ENCODE measurements around the gene ARPC1B. TPM values are rescaled to one million over a fixed set of nuclear protein-coding genes. Genes with fewer than 3 reads are reported as not detected.

The ARPC1B gene
- total and polyA plus RNA-seq, 9 of the 15 experiments (the other 6 are each of a cell fraction or from before 2014, with no cell fraction given) = 6.7 to 357 (median 211) TPM

GRCh38 chr7:99325592-99326407 is 48.7 kb upstream of the ARPC1B start, which contains the start of gene ARPC1A (continued):
- TF ChIP-seq ATF6 (CRISPR knock-in tag; IDR thresholded peaks at IDR 0.05) = no peak
- TF ChIP-seq SREBF1 (IDR thresholded peaks at IDR 0.05; ENCODE audit: borderline replicate concordance, low read depth, low read length) = no peak
- no peak for TF ChIP-seq EZH2 (IDR thresholded peaks at IDR 0.05; ENCODE audit: borderline replicate concordance, low read depth, low read length)
- no peak for TF ChIP-seq PTTG1 (tag; IDR thresholded peaks at IDR 0.05; ENCODE audit: low read depth)
- TF ChIP-seq PRDM10 (IDR thresholded peaks at IDR 0.05; ENCODE audit: partially characterized antibody) = peak; percentile 39
- no peak for TF ChIP-seq ZNF717 (CRISPR knock-in tag; IDR thresholded peaks at IDR 0.05)
- no peak for TF ChIP-seq FOSL1 (tag; conservative IDR thresholded peaks at IDR 0.05)
- no peak for TF ChIP-seq THRA (IDR thresholded peaks at IDR 0.05)
- TF ChIP-seq RHOXF2B (CRISPR knock-in tag; conservative IDR thresholded peaks at IDR 0.05) = no peak
- no peak for TF ChIP-seq DNMT1 (IDR thresholded peaks at IDR 0.05)
- 0 out of 2 replicates have a peak, but pooled peaks have one; percentile 26 for TF ChIP-seq FOXK1 (CRISPR knock-in tag; IDR thresholded peaks at IDR 0.05; ENCODE audit: borderline replicate concordance)
- peak; percentile 95 for TF ChIP-seq KDM5B (IDR thresholded peaks at IDR 0.05; ENCODE audit: insufficient replicate concordance, low read depth, low read length)
- no peak for TF ChIP-seq MCM3 (IDR thresholded peaks at IDR 0.05)
- TF ChIP-seq PTRF (tag; IDR thresholded peaks at IDR 0.05) = no peak
- 0 out of 2 replicates have a peak, but pooled peaks have one; percentile 35 for TF ChIP-seq ZFP91 (CRISPR knock-in tag; IDR thresholded peaks at IDR 0.05)
- no peak for TF ChIP-seq ZSCAN32 (CRISPR knock-in tag; IDR thresholded peaks at IDR 0.05)
- TF ChIP-seq GABPB2 (CRISPR knock-in tag; conservative IDR thresholded peaks at IDR 0.05) = no peak
- peak; percentile 61; the same call in 1 of the 2 replicates for TF ChIP-seq POLR2H (tag; IDR thresholded peaks at IDR 0.05; ENCODE audit: low read depth)
- peak; percentile 58; the same call in 1 of the 2 replicates for TF ChIP-seq C11orf30 (IDR thresholded peaks at IDR 0.05; ENCODE audit: low read depth)

All from K562 (cell line).